GM18861 (cell line): ENCODE measurements around the gene MAGEB4.

ENCODE experiments used
- ATAC-seq: cut with Tn5 transposase; IDR thresholded peaks from one replicate; pipeline ENCODE4 v1.9.1; 2021; ENCODE audit not compliant: unreplicated experiment

The MAGEB4 gene

GRCh38 chrX:30283456-30284200, 41.8 kb downstream of the MAGEB4 start:
- ATAC-seq = peak; percentile 36
